Activated T-cell treated with anti-CD3 and anti-CD28 coated beads, Interleukin-2, amount 50 U/mL, for 24 hours (primary cell): Measurements from ENCODE around the gene SLC8A3.

Experiments
- DNase-seq: peaks from one replicate; pipeline ENCODE4 v3.0.0-alpha.2; 2020
- H3K27ac Mint-ChIP-seq: 2 replicates; pipeline ENCODE4 v1.8.0; 2020; ENCODE audit warnings: mild to moderate bottlenecking, mixed read lengths
- H3K27me3 Mint-ChIP-seq: 2 replicates; pipeline ENCODE4 v1.8.0; 2020; ENCODE audit warnings: mixed read lengths
- H3K36me3 Mint-ChIP-seq: 2 replicates; pipeline ENCODE4 v1.8.0; 2020; ENCODE audit warnings: low read depth, mixed read lengths
- H3K4me1 Mint-ChIP-seq: 2 replicates; pipeline ENCODE4 v1.8.0; 2020; ENCODE audit warnings: low read depth, mixed read lengths
- H3K4me3 Mint-ChIP-seq: 2 replicates; pipeline ENCODE4 v1.8.0; 2020; ENCODE audit warnings: mild to moderate bottlenecking, moderate library complexity, mixed read lengths
- H3K9me3 Mint-ChIP-seq: 2 replicates; pipeline ENCODE4 v1.8.0; 2020; ENCODE audit warnings: mixed read lengths

The SLC8A3 gene

GRCh38 chr14:70152704-70153103 lies 36.0 kb downstream of the SLC8A3 start:
- Mint-ChIP-seq H3K27ac (no peak overlapping the region), H3K36me3 (no peaks in the 10 kb centered on the region), H3K4me1 (no peaks in the 10 kb centered on the region), H3K9me3 (no peaks in the 10 kb centered on the region), H3K27me3 (peaks cover 9% of the 10 kb centered on the region), H3K4me3 (no peak overlapping the region)
- no peak for DNase-seq

- H3K4me3 Mint-ChIP-seq = no peak overlapping the region
These were observed 36.7 kb downstream of the SLC8A3 start for GRCh38 chr14:70152081-70152480.

GRCh38 chr14:70149596-70150165 lies 39.1 kb downstream of the SLC8A3 start:
- H3K27me3 Mint-ChIP-seq = peaks cover 19% of the 10 kb centered on the region
- no peak overlapping the region for H3K27ac Mint-ChIP-seq
- H3K4me3 Mint-ChIP-seq = no peak overlapping the region
- DNase-seq = no peak
- no peaks in the 10 kb centered on the region for H3K4me1 Mint-ChIP-seq
- H3K36me3 Mint-ChIP-seq = no peaks in the 10 kb centered on the region
- no peaks in the 10 kb centered on the region for H3K9me3 Mint-ChIP-seq

More at GRCh38 chr14:70152081-70152480, 36.7 kb downstream of the SLC8A3 start:
- Mint-ChIP-seq H3K27ac (no peak overlapping the region), H3K27me3 (peaks cover 9% of the 10 kb centered on the region), H3K4me1 (no peaks in the 10 kb centered on the region), H3K9me3 (no peaks in the 10 kb centered on the region), H3K36me3 (no peaks in the 10 kb centered on the region)
- DNase-seq = no peak

- Mint-ChIP-seq H3K4me1 (no peaks in the 10 kb centered on the region), H3K36me3 (no peaks in the 10 kb centered on the region), H3K27ac (no peak overlapping the region), H3K27me3 (peaks cover 19% of the 10 kb centered on the region), H3K4me3 (no peak overlapping the region), H3K9me3 (no peaks in the 10 kb centered on the region)
- no peak for DNase-seq
These were observed 39.7 kb downstream of the SLC8A3 start for GRCh38 chr14:70148911-70149595.

GRCh38 chr14:70148351-70148750 lies 40.4 kb downstream of the SLC8A3 start:
- no peak for DNase-seq
- Mint-ChIP-seq H3K4me1 (no peaks in the 10 kb centered on the region), H3K4me3 (no peak overlapping the region), H3K9me3 (no peaks in the 10 kb centered on the region), H3K27me3 (peaks cover 24% of the 10 kb centered on the region), H3K27ac (no peak overlapping the region), H3K36me3 (no peaks in the 10 kb centered on the region)

GRCh38 chr14:70144046-70144445 lies 44.7 kb downstream of the SLC8A3 start:
- DNase-seq = no peak
- Mint-ChIP-seq H3K27ac (no peak overlapping the region), H3K36me3 (no peaks in the 10 kb centered on the region), H3K4me3 (no peak overlapping the region), H3K4me1 (no peaks in the 10 kb centered on the region), H3K9me3 (no peaks in the 10 kb centered on the region), H3K27me3 (peaks cover 37% of the 10 kb centered on the region)

GRCh38 chr14:70143306-70143705 lies 45.4 kb downstream of the SLC8A3 start:
- Mint-ChIP-seq H3K27ac (no peak overlapping the region), H3K4me3 (no peak overlapping the region), H3K4me1 (no peaks in the 10 kb centered on the region), H3K27me3 (peaks cover 39% of the 10 kb centered on the region), H3K36me3 (no peaks in the 10 kb centered on the region), H3K9me3 (no peaks in the 10 kb centered on the region)
- DNase-seq = no peak

- Mint-ChIP-seq H3K36me3 (no peaks in the 10 kb centered on the region), H3K27ac (no peak overlapping the region), H3K9me3 (no peaks in the 10 kb centered on the region), H3K4me1 (no peaks in the 10 kb centered on the region), H3K27me3 (peaks cover 31% of the 10 kb centered on the region), H3K4me3 (no peak overlapping the region)
- no peak for DNase-seq
These were observed 48.1 kb downstream of the SLC8A3 start for GRCh38 chr14:70140614-70141013.

- H3K36me3 Mint-ChIP-seq = no peaks in the 10 kb centered on the region
- no peak overlapping the region for H3K4me3 Mint-ChIP-seq
- no peaks in the 10 kb centered on the region for H3K4me1 Mint-ChIP-seq
- peaks cover 32% of the 10 kb centered on the region for H3K27me3 Mint-ChIP-seq
- DNase-seq = no peak
- H3K27ac Mint-ChIP-seq = no peak overlapping the region
- H3K9me3 Mint-ChIP-seq = no peaks in the 10 kb centered on the region
These were observed 49.4 kb downstream of the SLC8A3 start for GRCh38 chr14:70139384-70139783.

GRCh38 chr14:70137788-70138187 lies 51.0 kb downstream of the SLC8A3 start:
- Mint-ChIP-seq H3K27ac (no peak overlapping the region), H3K27me3 (peaks cover 40% of the 10 kb centered on the region), H3K4me3 (no peak overlapping the region), H3K36me3 (no peaks in the 10 kb centered on the region), H3K4me1 (no peaks in the 10 kb centered on the region), H3K9me3 (no peaks in the 10 kb centered on the region)
- DNase-seq = no peak

- Mint-ChIP-seq H3K9me3 (no peaks in the 10 kb centered on the region), H3K4me3 (no peak overlapping the region), H3K27me3 (peaks cover 51% of the 10 kb centered on the region), H3K27ac (no peak overlapping the region), H3K36me3 (no peaks in the 10 kb centered on the region), H3K4me1 (no peaks in the 10 kb centered on the region)
- DNase-seq = no peak
These were observed 55.3 kb downstream of the SLC8A3 start for GRCh38 chr14:70133461-70133860.

GRCh38 chr14:70130482-70130881 lies 58.3 kb downstream of the SLC8A3 start:
- Mint-ChIP-seq H3K9me3 (no peaks in the 10 kb centered on the region), H3K4me3 (no peak overlapping the region), H3K27me3 (peaks cover 55% of the 10 kb centered on the region), H3K27ac (no peak overlapping the region), H3K4me1 (no peaks in the 10 kb centered on the region), H3K36me3 (no peaks in the 10 kb centered on the region)
- no peak for DNase-seq

GRCh38 chr14:70127186-70127585 lies 61.6 kb downstream of the SLC8A3 start:
- Mint-ChIP-seq H3K4me1 (no peaks in the 10 kb centered on the region), H3K36me3 (no peaks in the 10 kb centered on the region), H3K27me3 (peaks cover 36% of the 10 kb centered on the region), H3K9me3 (no peaks in the 10 kb centered on the region), H3K27ac (no peak overlapping the region), H3K4me3 (no peak overlapping the region)
- no peak for DNase-seq

GRCh38 chr14:70123796-70124195 lies 65.0 kb downstream of the SLC8A3 start:
- peaks cover 29% of the 10 kb centered on the region for H3K27me3 Mint-ChIP-seq
- DNase-seq = no peak
- no peaks in the 10 kb centered on the region for H3K36me3 Mint-ChIP-seq
- H3K9me3 Mint-ChIP-seq = no peaks in the 10 kb centered on the region
- no peak overlapping the region for H3K4me3 Mint-ChIP-seq
- no peak overlapping the region for H3K27ac Mint-ChIP-seq
- no peaks in the 10 kb centered on the region for H3K4me1 Mint-ChIP-seq

GRCh38 chr14:70121521-70121920 lies 67.2 kb downstream of the SLC8A3 start:
- H3K27ac Mint-ChIP-seq = no peak overlapping the region
- no peaks in the 10 kb centered on the region for H3K4me1 Mint-ChIP-seq
- peaks cover 24% of the 10 kb centered on the region for H3K27me3 Mint-ChIP-seq

More at GRCh38 chr14:70121521-70121920, 67.2 kb downstream of the SLC8A3 start:
- H3K4me3 Mint-ChIP-seq = no peak overlapping the region
- no peaks in the 10 kb centered on the region for H3K9me3 Mint-ChIP-seq
- no peaks in the 10 kb centered on the region for H3K36me3 Mint-ChIP-seq
- DNase-seq = no peak
